HepG2 (cell line): Measurements from ENCODE around the gene GATB. TPM values are rescaled to one million over a fixed set of nuclear protein-coding genes. Genes with fewer than 3 reads are reported as not detected.

Experiments used
- ATAC-seq: fragments of 200-7000 bp; cut with Tn5 transposase; 3 replicates; pipeline ENCODE4 v1.9.1; 2020; ENCODE audit warnings: mild to moderate bottlenecking, moderate library complexity
- BruUV-seq: library from RNA; stranded (reverse); fragments of 400-500 nt; replicated peaks from 2 replicates; lab custom pipeline; 2021; lab: Mats Ljungman, UMichigan
- CTCF ChIA-PET: fragments of 300-600 bp; formaldehyde crosslinking; extraction: SDS; loops from one replicate; lab custom pipeline; 2021; ENCODE audit warnings: low total read pairs, inconsistent platforms, low intra/inter-chr PET ratio; lab: Yijun Ruan, JAX
- POLR2A ChIA-PET: fragments of 350-600 bp; sonication (Branson Sonifier 250); formaldehyde crosslinking; loops from one replicate; lab custom pipeline; 2020; ENCODE audit warnings: antibody characterized with exemption, inconsistent platforms; lab: Yijun Ruan, JAX
- DNase-seq: peaks from one replicate; pipeline ENCODE4 v3.0.0-alpha.2; 2015; ENCODE audit warnings: low spot score
- FAIRE-seq: peaks from 3 replicates; lab custom pipeline; 2011; peaks lifted over from hg19 to GRCh38; lab: Jason Lieb, UNC
- H2AFZ ChIP-seq: one replicate; pipeline ENCODE4 v1.6.1; 2011; ENCODE audit warnings: low read length, inconsistent platforms
- H3K27ac ChIP-seq: fragments of 300-600 bp; 3 replicates; pipeline ENCODE4 v1.8.0; 2011; ENCODE audit warnings: mixed run types, mild to moderate bottlenecking, mixed read lengths, low read length, inconsistent platforms; ENCODE audit not compliant: insufficient read depth; ENCODE audit errors: extremely low read length
- H3K27me3 ChIP-seq, 2 experiments: fragments of 200-600 bp in 1 of 2; 2 replicates in 1 of 2; 3 replicates in 1 of 2; pipeline versions ENCODE4 v1.6.0 to v1.8.0; 2011; ENCODE audit warnings: low read length in 2 of 2, mild to moderate bottlenecking in 2 of 2, moderate library complexity in 2 of 2, inconsistent platforms in 1 of 2; ENCODE audit not compliant: insufficient read depth in 2 of 2, control insufficient read depth in 1 of 2
- H3K36me3 ChIP-seq, 2 experiments: fragments of 200-600 bp in 1 of 2; replicated peaks in 1 of 2; 2 replicates in 1 of 2; 3 replicates in 1 of 2; pipeline versions ENCODE4 v1.5.1 to v1.8.0; 2011; ENCODE audit warnings: low read length in 2 of 2, inconsistent platforms in 1 of 2; ENCODE audit not compliant: insufficient read depth in 2 of 2, control insufficient read depth in 1 of 2
- H3K4me1 ChIP-seq: 2 replicates; pipeline ENCODE4 v1.5.1; 2012; ENCODE audit warnings: low read length, inconsistent platforms; ENCODE audit not compliant: insufficient read depth
- H3K4me2 ChIP-seq: 2 replicates; pipeline ENCODE4 v1.6.0; 2011; ENCODE audit warnings: low read depth, low read length, inconsistent platforms
- H3K4me3 ChIP-seq, 3 experiments: fragments of 200-600 bp in 1 of 3; sonication (generic), shearing (Covaris generic) in 1 of 3; replicated peaks in 1 of 3; 2 replicates each; pipeline ENCODE4 v1.5.1; 2011 to 2016; ENCODE audit warnings: low read length in 3 of 3, inconsistent platforms in 2 of 3, low read depth in 2 of 3, mild to moderate bottlenecking in 2 of 3, control low read depth in 1 of 3, mixed read lengths in 1 of 3; ENCODE audit not compliant: insufficient read depth in 1 of 3
- H3K79me2 ChIP-seq: one replicate; pipeline ENCODE4 v1.6.1; 2011; ENCODE audit warnings: low read length, inconsistent platforms; ENCODE audit not compliant: insufficient read depth
- H3K9ac ChIP-seq: 2 replicates; pipeline ENCODE4 v1.6.0; 2011; ENCODE audit warnings: mild to moderate bottlenecking, low read depth, low read length, inconsistent platforms; ENCODE audit not compliant: insufficient read depth
- H3K9me3 ChIP-seq: 2 replicates; pipeline ENCODE4 v1.5.1; 2012; ENCODE audit warnings: mild to moderate bottlenecking, low read length
- H4K20me1 ChIP-seq: 2 replicates; pipeline ENCODE4 v1.6.0; 2011; ENCODE audit warnings: inconsistent platforms, mild to moderate bottlenecking, low read length, moderate library complexity; ENCODE audit not compliant: insufficient read depth
- GATAD2A ChIP-seq: IDR thresholded peaks from 2 replicates; pipeline ENCODE4 v1.6.1; 2016
- MED13 ChIP-seq: sonication (generic); formaldehyde crosslinking; IDR thresholded peaks from 2 replicates; pipeline ENCODE4 v1.5.0; 2020; ENCODE audit warnings: missing genetic modification reagents
- MYNN ChIP-seq: sonication (generic); formaldehyde crosslinking; IDR thresholded peaks from 2 replicates; pipeline ENCODE4 v1.4.0; 2020; ENCODE audit warnings: mild to moderate bottlenecking, low read depth, missing genetic modification reagents
- ZNF33B ChIP-seq: sonication (generic); formaldehyde crosslinking; IDR thresholded peaks from 2 replicates; pipeline ENCODE4 v1.5.1; 2020; ENCODE audit warnings: mild to moderate bottlenecking, missing genetic modification reagents
- ZNF510 ChIP-seq: sonication (generic); formaldehyde crosslinking; IDR thresholded peaks from 2 replicates; pipeline ENCODE4 v1.4.0; 2020; ENCODE audit warnings: low read depth, mild to moderate bottlenecking, missing genetic modification reagents
- ZNF75D ChIP-seq: sonication (generic); formaldehyde crosslinking; IDR thresholded peaks from 2 replicates; pipeline ENCODE4 v1.8.1; 2023; ENCODE audit warnings: missing genetic modification reagents, mild to moderate bottlenecking, borderline replicate concordance
- WGBS: methylation state at CpG from one replicate; pipeline ENCODE4 v1.1.6; 2017; ENCODE audit warnings: low lambda C conversion rate; 5-methylcytosine and 5-hydroxymethylcytosine counted together
- in situ Hi-C: cut with HindIII; loops from 2 replicates; pipeline ENCODE4 v1.10.0; 2017; ENCODE audit warnings: low pct_unique_long_range_greater_than_20kb; ENCODE audit not compliant: extremely low pct_ligation_motif_present
- intact Hi-C: fragments of 100-400 bp; cut with micrococcal nuclease; formaldehyde crosslinking; loops from one replicate; pipeline ENCODE4 v1.10.0; 2022; ENCODE audit not compliant: unreplicated experiment
- polyA plus RNA-seq, 8 experiments: library from polyadenylated mRNA; depleted of rRNA in 3 of 8; stranded (reverse) in 7 of 8; unstranded in 1 of 8; fragments of >200 nt; fragmentation: Illumina TruSeq in 4 of 8; extraction: Trizol in 4 of 8; gene quantifications; 2 replicates each; pipeline versions ENCODE4 v1.2.1 to v1.2.3, GENCODE V29; 2011 to 2016; ENCODE audit warnings: low read depth in 4 of 8, missing spikeins in 1 of 8, mixed read lengths in 1 of 8; ENCODE audit not compliant: insufficient read depth in 1 of 8
- total RNA-seq, 5 experiments: library from RNA; depleted of rRNA; stranded (reverse); fragments of >200 nt; fragmentation: Illumina TruSeq; extraction: Trizol; gene quantifications; 2 replicates each; pipeline ENCODE4 v1.2.3, GENCODE V29; 2016; ENCODE audit warnings: low read depth in 1 of 5
- TF ChIP-seq, protein P1 (sequence below): sonication (generic); formaldehyde crosslinking; IDR thresholded peaks from 2 replicates; pipeline ENCODE4 v1.8.0; 2022; ENCODE audit warnings: low read depth, missing genetic modification reagents
- TF ChIP-seq, protein P2 (sequence below): sonication (generic); formaldehyde crosslinking; IDR thresholded peaks from 2 replicates; pipeline ENCODE4 v1.5.0; 2020; ENCODE audit warnings: mild to moderate bottlenecking, missing genetic modification reagents, borderline replicate concordance
- TF ChIP-seq, protein P3 (sequence below): sonication (generic); formaldehyde crosslinking; IDR thresholded peaks from 2 replicates; pipeline ENCODE4 v1.5.0; 2020; ENCODE audit warnings: missing genetic modification reagents, mild to moderate bottlenecking, borderline replicate concordance

Gene GATB
- total and polyA plus RNA-seq, 2 of the 13 experiments (the other 11 are each of a cell fraction or from before 2014, with no cell fraction given) = 32.3 to 32.4 TPM

- TF ChIP-seq, protein P1, sequence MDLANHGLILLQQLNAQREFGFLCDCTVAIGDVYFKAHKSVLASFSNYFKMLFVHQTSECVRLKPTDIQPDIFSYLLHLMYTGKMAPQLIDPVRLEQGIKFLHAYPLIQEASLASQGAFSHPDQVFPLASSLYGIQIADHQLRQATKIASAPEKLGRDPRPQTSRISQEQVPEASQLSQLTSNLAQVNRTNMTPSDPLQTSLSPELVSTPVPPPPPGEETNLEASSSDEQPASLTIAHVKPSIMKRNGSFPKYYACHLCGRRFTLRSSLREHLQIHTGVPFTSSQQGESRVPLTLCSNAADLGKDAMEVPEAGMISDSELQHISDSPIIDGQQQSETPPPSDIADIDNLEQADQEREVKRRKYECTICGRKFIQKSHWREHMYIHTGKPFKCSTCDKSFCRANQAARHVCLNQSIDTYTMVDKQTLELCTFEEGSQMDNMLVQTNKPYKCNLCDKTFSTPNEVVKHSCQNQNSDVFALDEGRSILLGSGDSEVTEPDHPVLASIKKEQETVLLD = no peak
These were observed 82.5 kb downstream of the GATB start (continued) for GRCh38 chr4:151678048-151678872.

DNA sequence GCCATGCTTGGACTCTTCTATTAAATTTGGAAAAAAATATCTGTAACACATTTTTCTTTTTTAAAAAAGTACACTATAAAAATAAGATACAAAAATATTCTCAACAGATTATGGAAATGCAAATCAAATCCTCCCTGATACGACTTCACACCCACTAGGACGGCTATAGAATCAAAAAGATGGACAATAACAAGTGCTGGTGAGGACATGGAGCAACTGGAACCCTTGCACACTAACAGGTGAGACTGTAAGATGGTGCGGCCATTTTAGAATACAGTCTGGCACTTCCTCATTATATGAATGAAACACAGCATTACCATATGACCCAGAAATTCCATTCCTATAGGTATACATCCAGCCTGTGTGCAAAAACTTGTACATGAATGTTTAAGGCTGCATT, 83.6 kb downstream of the GATB start:
- H3K27ac ChIP-seq = no peak overlapping the region
- TF ChIP-seq ZNF75D (CRISPR knock-in tag) (no peak), ZNF510 (CRISPR knock-in tag) (no peak), MYNN (no peak), ZNF33B (CRISPR knock-in tag) (no peak), MED13 (CRISPR knock-in tag) (no peak), GATAD2A (CRISPR knock-in tag) (no peak)
- TF ChIP-seq, protein P2, sequence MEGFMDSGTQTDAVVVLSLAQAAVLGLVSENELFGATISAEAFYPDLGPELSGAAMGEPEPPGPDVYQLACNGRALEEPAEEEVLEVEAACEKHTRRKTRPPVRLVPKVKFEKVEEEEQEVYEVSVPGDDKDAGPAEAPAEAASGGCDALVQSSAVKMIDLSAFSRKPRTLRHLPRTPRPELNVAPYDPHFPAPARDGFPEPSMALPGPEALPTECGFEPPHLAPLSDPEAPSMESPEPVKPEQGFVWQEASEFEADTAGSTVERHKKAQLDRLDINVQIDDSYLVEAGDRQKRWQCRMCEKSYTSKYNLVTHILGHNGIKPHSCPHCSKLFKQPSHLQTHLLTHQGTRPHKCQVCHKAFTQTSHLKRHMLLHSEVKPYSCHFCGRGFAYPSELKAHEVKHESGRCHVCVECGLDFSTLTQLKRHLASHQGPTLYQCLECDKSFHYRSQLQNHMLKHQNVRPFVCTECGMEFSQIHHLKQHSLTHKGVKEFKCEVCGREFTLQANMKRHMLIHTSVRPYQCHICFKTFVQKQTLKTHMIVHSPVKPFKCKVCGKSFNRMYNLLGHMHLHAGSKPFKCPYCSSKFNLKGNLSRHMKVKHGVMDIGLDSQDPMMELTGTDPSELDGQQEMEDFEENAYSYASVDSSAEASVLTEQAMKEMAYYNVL (CRISPR knock-in tag) = no peak
- TF ChIP-seq, protein P3, sequence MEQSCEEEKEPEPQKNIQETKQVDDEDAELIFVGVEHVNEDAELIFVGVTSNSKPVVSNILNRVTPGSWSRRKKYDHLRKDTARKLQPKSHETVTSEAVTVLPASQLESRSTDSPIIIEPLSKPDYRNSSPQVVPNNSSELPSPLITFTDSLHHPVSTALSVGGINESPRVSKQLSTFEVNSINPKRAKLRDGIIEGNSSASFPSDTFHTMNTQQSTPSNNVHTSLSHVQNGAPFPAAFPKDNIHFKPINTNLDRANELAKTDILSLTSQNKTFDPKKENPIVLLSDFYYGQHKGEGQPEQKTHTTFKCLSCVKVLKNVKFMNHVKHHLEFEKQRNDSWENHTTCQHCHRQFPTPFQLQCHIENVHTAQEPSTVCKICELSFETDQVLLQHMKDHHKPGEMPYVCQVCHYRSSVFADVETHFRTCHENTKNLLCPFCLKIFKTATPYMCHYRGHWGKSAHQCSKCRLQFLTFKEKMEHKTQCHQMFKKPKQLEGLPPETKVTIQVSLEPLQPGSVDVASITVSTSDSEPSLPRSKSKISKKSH (CRISPR knock-in tag) = no peak
- H3K4me2 ChIP-seq = no peak overlapping the region
- 78% methylated on average over 3 of the region's 3 CpGs for WGBS
- FAIRE-seq = no peak
- no peak overlapping the region for H3K9ac ChIP-seq
- in situ Hi-C loops (no loop called here), intact Hi-C loops (no loop called here)
- H3K9me3 ChIP-seq = no peaks in the 10 kb centered on the region
- H3K36me3 ChIP-seq = peaks cover 1 to 6% of the 10 kb centered on the region in 2 experiments; a peak in 3 of 5 replicates
- peaks cover 8% of the 10 kb centered on the region for H3K4me1 ChIP-seq
- H3K79me2 ChIP-seq = no peaks in the 10 kb centered on the region
- ChIA-PET CTCF (no interaction called here), POLR2A (no interaction called here)
- H2AFZ ChIP-seq = no peak overlapping the region
- no TSS peak for BruUV-seq
- no peaks in the 10 kb centered on the region for H4K20me1 ChIP-seq
- ATAC-seq = no peak
- DNase-seq = no peak
- H3K27me3 ChIP-seq = no peaks in the 10 kb centered on the region
- no peak overlapping the region for H3K4me3 ChIP-seq
